AG09319 (cell line): ENCODE data around the gene RAD51B.

Experiments used
- DNase-seq: peaks from one replicate; pipeline ENCODE4 v3.0.0-alpha.2; 2010; ENCODE audit warnings: low read depth; ENCODE audit errors: extremely low read depth
- CTCF ChIP-seq: IDR thresholded peaks from 2 replicates; pipeline ENCODE4 v1.5.1; 2011; ENCODE audit warnings: low read depth, mild to moderate bottlenecking, inconsistent platforms, low read length, moderate library complexity

RAD51B gene

GRCh38 chr14:68386950-68387779, 567.6 kb downstream of the RAD51B start:
- no peak for DNase-seq
- TF ChIP-seq CTCF: no peak

GRCh38 chr14:68389943-68390342, 570.4 kb downstream of the RAD51B start:
- DNase-seq: no peak
- TF ChIP-seq CTCF: no peak

- DNase-seq: no peak
- no peak for TF ChIP-seq CTCF
Measured at GRCh38 chr14:68390741-68391140, 571.2 kb downstream of the RAD51B start.

- no peak for TF ChIP-seq CTCF
- no peak for DNase-seq
Measured at GRCh38 chr14:68391311-68392014, 571.9 kb downstream of the RAD51B start.

GRCh38 chr14:68392393-68393141, 573.0 kb downstream of the RAD51B start:
- no peak for DNase-seq
- TF ChIP-seq CTCF: no peak

- TF ChIP-seq CTCF: no peak
- DNase-seq: no peak
Measured at GRCh38 chr14:68393259-68393658, 573.7 kb downstream of the RAD51B start.
